K562 treated with DMSO at 1 percent for 12 hours (cell line): ENCODE measurements around the gene HSBP1L1. TPM values are rescaled to one million over a fixed set of nuclear protein-coding genes. Genes with fewer than 3 reads are reported as not detected.

ENCODE experiments used
- total RNA-seq: library from RNA; unstranded; fragments of 300-600 nt; gene quantifications from 2 replicates; pipeline ENCODE4 v1.2.3, GENCODE V29; 2022; ENCODE audit not compliant: insufficient read depth

Gene HSBP1L1
- total RNA-seq: 0.99 TPM in 1 of 2 replicates, not detected in the other

GRCh38 chr18:79964330-79965118, at the start of gene HSBP1L1:
TSS of gene HSBP1L1 (plus strand) at chr18:79964643. CDS start at chr18:79964736, 93 bp downstream.

DNA sequence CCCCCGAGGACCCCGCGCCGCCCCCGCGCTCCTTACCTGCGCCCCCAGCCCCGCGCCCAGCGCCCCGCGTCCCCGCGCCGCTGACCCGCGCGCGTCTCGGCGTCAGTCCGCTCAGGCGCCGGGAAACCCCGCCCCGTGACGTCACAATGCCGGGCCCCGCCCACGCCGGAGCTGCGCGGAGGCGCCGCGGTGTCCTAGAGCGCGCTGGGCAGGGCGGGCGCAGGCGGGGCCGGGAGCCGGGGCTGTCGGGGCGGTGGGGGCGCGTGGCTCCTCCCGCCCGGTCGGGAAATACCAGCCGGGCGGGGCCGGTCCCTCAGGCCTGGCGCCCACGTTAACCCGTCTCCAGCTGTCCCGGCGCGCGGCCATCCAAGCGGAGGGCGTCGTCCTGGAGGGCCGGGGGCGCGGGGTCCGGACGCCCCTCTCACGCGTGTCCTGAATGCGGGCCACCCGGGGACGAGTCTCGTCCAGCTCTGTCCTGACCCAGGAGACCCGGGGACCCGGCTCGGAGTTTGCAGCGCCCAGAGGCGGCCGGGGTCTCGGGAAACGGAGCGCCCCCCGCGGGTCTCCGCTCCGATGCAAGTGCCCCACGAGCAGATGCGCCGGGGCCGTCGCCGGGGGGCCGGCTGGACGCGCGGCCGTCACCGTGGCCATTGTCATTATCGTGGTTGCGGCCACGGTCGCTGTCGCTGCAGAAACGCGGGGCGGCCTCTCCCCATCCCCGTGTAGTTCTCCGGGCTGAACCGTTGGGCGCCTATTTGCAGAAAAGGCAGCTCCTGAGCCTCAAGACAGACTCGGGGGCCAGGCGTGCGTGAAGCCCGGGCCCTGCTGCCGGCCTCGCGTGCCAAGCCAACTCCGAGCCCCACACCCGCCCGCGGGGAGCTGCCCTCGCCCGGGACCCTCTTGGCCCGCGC, 12.6 kb upstream of the HSBP1L1 start, which contains the start of gene SLC66A2:
SLC66A2 (minus strand) TSS at position 109 of the 911 bp plus-strand sequence. CDS start 727 bp downstream, outside the sequence.

GRCh38 chr18:79988451-79989194, 24.2 kb downstream of the HSBP1L1 start, which contains the start of gene TXNL4A:
TSS of gene TXNL4A (minus strand) at chr18:79988563. CDS start at chr18:79988392, 171 bp downstream.

Other genes starting within 250 kb of the HSBP1L1 start
- not detected in 2 replicates for gene KCNG2, start 166.7 kb upstream of the HSBP1L1 start, total RNA-seq
- 20.2 and 24.2 TPM in 2 replicates for gene SLC66A2, start 13.0 kb upstream of the HSBP1L1 start, total RNA-seq
- gene TXNL4A, start 23.9 kb downstream of the HSBP1L1 start, total RNA-seq: 70.2 and 87.1 TPM in 2 replicates
- gene RBFA, start 69.8 kb downstream of the HSBP1L1 start, total RNA-seq: 7.9 and 9.8 TPM in 2 replicates
- 5.9 and 22.3 TPM in 2 replicates for gene ADNP2, start 144.6 kb downstream of the HSBP1L1 start, total RNA-seq